Gastroesophageal sphincter (tissue), 3 donors: ENCODE measurements around the gene GSTM1.

ENCODE experiments used
- CTCF ChIP-seq, 4 experiments: fragments of 200-600 bp in 2 of 4; fragments of 450-650 bp in 2 of 4; sonication (generic) in 1 of 4; IDR thresholded peaks; one replicate each; pipeline ENCODE4 v1.5.1; 2017 to 2019; ENCODE audit warnings: antibody characterized with exemption in 4 of 4, mild to moderate bottlenecking in 2 of 4, moderate library complexity in 2 of 4
- EP300 ChIP-seq: sonication (generic); formaldehyde crosslinking; IDR thresholded peaks from one replicate; pipeline ENCODE4 v1.6.1; 2017; ENCODE audit warnings: antibody characterized with exemption, mild to moderate bottlenecking
- POLR2A ChIP-seq, 2 donors: fragments of 450-650 bp; IDR thresholded peaks; one replicate each; pipeline ENCODE4 v1.6.1; 2017; ENCODE audit warnings: antibody characterized with exemption in 2 of 2, mild to moderate bottlenecking in 2 of 2, moderate library complexity in 1 of 2

GRCh38 chr1:109668123-109668775, 19.4 kb upstream of the GSTM1 start:
- TF ChIP-seq CTCF (IDR thresholded peaks at IDR 0.05) (no peak), POLR2A (IDR thresholded peaks at IDR 0.05) (no peak), EP300 (no peak)
